ENCODE results near the gene C12orf43. TPM values are rescaled to one million over a fixed set of nuclear protein-coding genes. Genes with fewer than 3 reads are reported as not detected.

Gene C12orf43
- polyA plus RNA-seq, 1 donor from 2014 or later: 20.3 TPM

DNA sequence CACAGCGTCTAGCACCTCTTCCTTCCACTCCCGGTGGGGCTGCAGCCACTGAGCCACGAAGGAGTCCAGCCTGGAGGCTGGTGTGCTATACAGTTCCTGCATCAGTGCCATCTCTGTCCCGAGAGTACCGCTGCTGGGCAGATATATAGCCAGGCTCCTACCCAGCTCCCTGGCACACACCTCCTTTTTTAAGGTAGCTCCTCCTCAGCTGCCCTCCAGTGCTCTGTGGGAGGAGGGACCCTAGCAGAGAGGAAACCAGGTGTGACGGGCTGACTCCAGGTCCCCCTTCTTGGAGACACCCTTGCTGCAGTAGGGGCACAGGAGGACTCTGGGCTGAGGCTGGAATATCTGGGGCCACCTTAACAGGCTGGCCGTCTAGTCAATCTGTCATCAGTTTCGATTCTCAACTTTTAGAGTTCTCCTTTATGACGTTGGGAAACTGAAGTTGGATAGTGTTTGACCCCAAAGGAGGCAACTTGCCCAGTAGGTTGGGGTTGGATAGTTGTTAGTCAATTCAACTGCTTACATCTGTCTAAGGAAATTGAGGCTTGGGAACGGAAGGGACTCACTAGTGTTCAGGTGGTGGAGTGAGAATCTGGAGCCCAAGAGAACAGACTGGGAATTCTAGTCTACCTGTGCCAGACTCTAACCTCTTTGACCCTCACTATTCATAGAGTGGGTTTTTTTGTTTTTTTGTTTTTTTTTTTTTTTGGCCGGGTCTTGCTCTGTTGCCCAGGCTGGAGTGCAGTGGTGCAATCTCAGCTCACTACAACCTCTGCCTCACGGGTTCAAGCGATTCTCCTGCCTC is 22.8 kb upstream of the C12orf43 start, which contains the start of gene OASL:
Gene OASL, minus strand, starts transcription at position 386 of the 808 bp plus-strand sequence. Its CDS starts 275 bp downstream, at position 111.
- Histone ChIP-seq H3K79me2 (replicated peaks; ENCODE audit: insufficient read depth, low read length) (no peaks in the 10 kb centered on the region), H3K27me3 (ENCODE audit: insufficient read depth, low read depth, low read length) (no peaks in the 10 kb centered on the region), H3K4me2 (ENCODE audit: low read length) (no peak within 1 kb of the TSS), H4K20me1 (ENCODE audit: insufficient read depth) (no peaks in the 10 kb centered on the region), H3K4me3 (ENCODE audit: low read length) (no peak within 1 kb of the TSS), H3K36me3 (ENCODE audit: insufficient read depth, low read length) (no peaks in the 10 kb centered on the region), H3K9ac (ENCODE audit: low read length) (no peak within 1 kb of the TSS), H3K27ac (ENCODE audit: low read length) (no peak within 1 kb of the TSS), H3K9me2 (ENCODE audit: insufficient read depth, low read length) (no peaks in the 10 kb centered on the region), H2AFZ (ENCODE audit: low read depth, low read length) (no peak within 1 kb of the TSS), H3K9me3 (ENCODE audit: low read length) (no peaks in the 10 kb centered on the region), H3F3A (ENCODE audit: insufficient read depth, low read length, poor library complexity, severe bottlenecking) (no peaks in the 10 kb centered on the region)
- TF ChIP-seq MXI1 (conservative IDR thresholded peaks at IDR 0.05; ENCODE audit: poor library complexity, severe bottlenecking): no peak
- TF ChIP-seq, protein P1, sequence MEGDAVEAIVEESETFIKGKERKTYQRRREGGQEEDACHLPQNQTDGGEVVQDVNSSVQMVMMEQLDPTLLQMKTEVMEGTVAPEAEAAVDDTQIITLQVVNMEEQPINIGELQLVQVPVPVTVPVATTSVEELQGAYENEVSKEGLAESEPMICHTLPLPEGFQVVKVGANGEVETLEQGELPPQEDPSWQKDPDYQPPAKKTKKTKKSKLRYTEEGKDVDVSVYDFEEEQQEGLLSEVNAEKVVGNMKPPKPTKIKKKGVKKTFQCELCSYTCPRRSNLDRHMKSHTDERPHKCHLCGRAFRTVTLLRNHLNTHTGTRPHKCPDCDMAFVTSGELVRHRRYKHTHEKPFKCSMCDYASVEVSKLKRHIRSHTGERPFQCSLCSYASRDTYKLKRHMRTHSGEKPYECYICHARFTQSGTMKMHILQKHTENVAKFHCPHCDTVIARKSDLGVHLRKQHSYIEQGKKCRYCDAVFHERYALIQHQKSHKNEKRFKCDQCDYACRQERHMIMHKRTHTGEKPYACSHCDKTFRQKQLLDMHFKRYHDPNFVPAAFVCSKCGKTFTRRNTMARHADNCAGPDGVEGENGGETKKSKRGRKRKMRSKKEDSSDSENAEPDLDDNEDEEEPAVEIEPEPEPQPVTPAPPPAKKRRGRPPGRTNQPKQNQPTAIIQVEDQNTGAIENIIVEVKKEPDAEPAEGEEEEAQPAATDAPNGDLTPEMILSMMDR (IDR thresholded peaks at IDR 0.05; ENCODE audit: poor library complexity, severe bottlenecking): no peak
- TF ChIP-seq, protein P2, sequence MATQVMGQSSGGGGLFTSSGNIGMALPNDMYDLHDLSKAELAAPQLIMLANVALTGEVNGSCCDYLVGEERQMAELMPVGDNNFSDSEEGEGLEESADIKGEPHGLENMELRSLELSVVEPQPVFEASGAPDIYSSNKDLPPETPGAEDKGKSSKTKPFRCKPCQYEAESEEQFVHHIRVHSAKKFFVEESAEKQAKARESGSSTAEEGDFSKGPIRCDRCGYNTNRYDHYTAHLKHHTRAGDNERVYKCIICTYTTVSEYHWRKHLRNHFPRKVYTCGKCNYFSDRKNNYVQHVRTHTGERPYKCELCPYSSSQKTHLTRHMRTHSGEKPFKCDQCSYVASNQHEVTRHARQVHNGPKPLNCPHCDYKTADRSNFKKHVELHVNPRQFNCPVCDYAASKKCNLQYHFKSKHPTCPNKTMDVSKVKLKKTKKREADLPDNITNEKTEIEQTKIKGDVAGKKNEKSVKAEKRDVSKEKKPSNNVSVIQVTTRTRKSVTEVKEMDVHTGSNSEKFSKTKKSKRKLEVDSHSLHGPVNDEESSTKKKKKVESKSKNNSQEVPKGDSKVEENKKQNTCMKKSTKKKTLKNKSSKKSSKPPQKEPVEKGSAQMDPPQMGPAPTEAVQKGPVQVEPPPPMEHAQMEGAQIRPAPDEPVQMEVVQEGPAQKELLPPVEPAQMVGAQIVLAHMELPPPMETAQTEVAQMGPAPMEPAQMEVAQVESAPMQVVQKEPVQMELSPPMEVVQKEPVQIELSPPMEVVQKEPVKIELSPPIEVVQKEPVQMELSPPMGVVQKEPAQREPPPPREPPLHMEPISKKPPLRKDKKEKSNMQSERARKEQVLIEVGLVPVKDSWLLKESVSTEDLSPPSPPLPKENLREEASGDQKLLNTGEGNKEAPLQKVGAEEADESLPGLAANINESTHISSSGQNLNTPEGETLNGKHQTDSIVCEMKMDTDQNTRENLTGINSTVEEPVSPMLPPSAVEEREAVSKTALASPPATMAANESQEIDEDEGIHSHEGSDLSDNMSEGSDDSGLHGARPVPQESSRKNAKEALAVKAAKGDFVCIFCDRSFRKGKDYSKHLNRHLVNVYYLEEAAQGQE (IDR thresholded peaks at IDR 0.05; ENCODE audit: borderline replicate concordance): no peak
- no peak for TF ChIP-seq EP300 (conservative IDR thresholded peaks at IDR 0.05; ENCODE audit: poor library complexity, severe bottlenecking)
- TF ChIP-seq SMC3 (conservative IDR thresholded peaks at IDR 0.05; ENCODE audit: poor library complexity): no peak
- TF ChIP-seq EZH2 (IDR thresholded peaks at IDR 0.05; ENCODE audit: borderline replicate concordance, insufficient read depth, low read length, poor library complexity, severe bottlenecking): no peak
- TF ChIP-seq POLR2AphosphoS5 (IDR thresholded peaks at IDR 0.05): no peak
- no peak for TF ChIP-seq RAD21 (conservative IDR thresholded peaks at IDR 0.05)
- no peak for TF ChIP-seq TAF1 (IDR thresholded peaks at IDR 0.05; ENCODE audit: low read depth)

DNA sequence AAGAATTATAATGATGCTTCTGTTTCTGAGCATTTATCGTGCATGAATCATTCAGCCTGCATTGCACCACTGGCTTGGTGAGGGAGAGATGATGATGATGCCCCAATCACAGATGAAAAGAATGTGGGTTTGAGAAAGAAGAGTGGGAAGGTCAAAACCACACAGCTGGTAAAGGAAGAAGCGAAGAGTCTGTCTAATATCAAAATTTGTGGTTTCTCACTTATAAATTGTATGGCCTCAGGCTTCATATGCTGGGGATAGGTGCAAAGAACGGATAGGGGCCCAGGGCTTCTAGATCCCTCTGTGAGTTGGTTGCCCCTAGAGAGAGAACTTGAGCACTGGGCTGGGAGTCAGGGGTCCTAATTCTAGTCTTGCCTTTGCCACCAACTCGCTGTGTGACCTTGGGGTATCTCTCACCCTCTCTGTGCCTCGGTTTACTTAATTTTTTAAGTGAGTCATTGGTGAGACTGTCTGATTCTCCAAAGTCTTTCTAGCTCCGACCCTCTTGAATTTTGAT is 20.6 kb upstream of the C12orf43 start:
- H3K9me3 ChIP-seq (ENCODE audit: low read length): no peaks in the 10 kb centered on the region
- H3K9ac ChIP-seq (ENCODE audit: low read length): no peak overlapping the region
- no peak overlapping the region for H3K4me3 ChIP-seq (ENCODE audit: low read length)
- H3K36me3 ChIP-seq (ENCODE audit: insufficient read depth, low read length): no peaks in the 10 kb centered on the region
- H3K79me2 ChIP-seq (replicated peaks; ENCODE audit: insufficient read depth, low read length): no peaks in the 10 kb centered on the region
- H3K9me2 ChIP-seq (ENCODE audit: insufficient read depth, low read length): no peaks in the 10 kb centered on the region
- H4K20me1 ChIP-seq (ENCODE audit: insufficient read depth): no peaks in the 10 kb centered on the region
- H3K27ac ChIP-seq (ENCODE audit: low read length): no peak overlapping the region
- H3K4me2 ChIP-seq (ENCODE audit: low read length): no peak overlapping the region
- H2AFZ ChIP-seq (ENCODE audit: low read depth, low read length): no peak overlapping the region
- TF ChIP-seq SMC3 (conservative IDR thresholded peaks at IDR 0.05; ENCODE audit: poor library complexity) (no peak), EP300 (conservative IDR thresholded peaks at IDR 0.05; ENCODE audit: poor library complexity, severe bottlenecking) (no peak), TAF1 (IDR thresholded peaks at IDR 0.05; ENCODE audit: low read depth) (no peak), MXI1 (conservative IDR thresholded peaks at IDR 0.05; ENCODE audit: poor library complexity, severe bottlenecking) (no peak), POLR2AphosphoS5 (IDR thresholded peaks at IDR 0.05) (no peak), EZH2 (IDR thresholded peaks at IDR 0.05; ENCODE audit: borderline replicate concordance, insufficient read depth, low read length, poor library complexity, severe bottlenecking) (no peak), RAD21 (conservative IDR thresholded peaks at IDR 0.05) (no peak)
- TF ChIP-seq, protein P1 (IDR thresholded peaks at IDR 0.05; ENCODE audit: poor library complexity, severe bottlenecking): no peak
- TF ChIP-seq, protein P2 (IDR thresholded peaks at IDR 0.05; ENCODE audit: borderline replicate concordance): no peak
- H3K27me3 ChIP-seq (ENCODE audit: insufficient read depth, low read depth, low read length): no peaks in the 10 kb centered on the region
- H3F3A ChIP-seq (ENCODE audit: insufficient read depth, low read length, poor library complexity, severe bottlenecking): no peaks in the 10 kb centered on the region
